GM19463 (cell line): ENCODE data around the gene TMEM151A.
A peak's percentile ranks its signal among the peaks of the same experiment; 100 is the strongest.

Source experiments
- ATAC-seq: cut with Tn5 transposase; IDR thresholded peaks from one replicate; pipeline ENCODE4 v1.9.1; 2021; ENCODE audit warnings: mild to moderate bottlenecking, moderate library complexity; ENCODE audit not compliant: unreplicated experiment

Gene TMEM151A

GRCh38 chr11:66334605-66335442 is 43.1 kb downstream of the TMEM151A start:
- no peak for ATAC-seq

GRCh38 chr11:66335531-66336233 is 44.0 kb downstream of the TMEM151A start:
- ATAC-seq = no peak

GRCh38 chr11:66336234-66337102 is 44.8 kb downstream of the TMEM151A start, which contains the start of gene RIN1:
Gene RIN1 (minus strand): TSS chr11:66336434. CDS start chr11:66336402, 32 bp downstream.
- peak; percentile 90 for ATAC-seq

GRCh38 chr11:66337103-66337899 is 45.6 kb downstream of the TMEM151A start:
- ATAC-seq = no peak

- ATAC-seq = no peak
Measured at GRCh38 chr11:66338276-66339161, 46.8 kb downstream of the TMEM151A start.

- no peak for ATAC-seq
Measured at GRCh38 chr11:66339162-66339675, 47.5 kb downstream of the TMEM151A start.

- ATAC-seq = no peak
Measured at GRCh38 chr11:66339686-66340483, 48.2 kb downstream of the TMEM151A start.

GRCh38 chr11:66340596-66341501 is 49.2 kb downstream of the TMEM151A start:
- no peak for ATAC-seq

- ATAC-seq = no peak
Measured at GRCh38 chr11:66341502-66342126, 49.9 kb downstream of the TMEM151A start.

GRCh38 chr11:66343176-66343575 is 51.5 kb downstream of the TMEM151A start:
- ATAC-seq = no peak

- ATAC-seq = peak; percentile 70
Measured at GRCh38 chr11:66344550-66345315, 53.0 kb downstream of the TMEM151A start, which contains the start of gene BRMS1. Gene BRMS1 (minus strand): TSS chr11:66345104. CDS start chr11:66342234, 2,870 bp downstream.

- no peak for ATAC-seq
Measured at GRCh38 chr11:66345316-66345649, 53.6 kb downstream of the TMEM151A start.
